NCI-H526 treated with DMSO at 0.1 percent for 48 hours (cell line): ENCODE data around the gene BOD1.

Experiments used
- DNase-seq: peaks from one replicate; lab custom pipeline; 2025; lab: John Stamatoyannopoulos, UW

Gene BOD1

DNA sequence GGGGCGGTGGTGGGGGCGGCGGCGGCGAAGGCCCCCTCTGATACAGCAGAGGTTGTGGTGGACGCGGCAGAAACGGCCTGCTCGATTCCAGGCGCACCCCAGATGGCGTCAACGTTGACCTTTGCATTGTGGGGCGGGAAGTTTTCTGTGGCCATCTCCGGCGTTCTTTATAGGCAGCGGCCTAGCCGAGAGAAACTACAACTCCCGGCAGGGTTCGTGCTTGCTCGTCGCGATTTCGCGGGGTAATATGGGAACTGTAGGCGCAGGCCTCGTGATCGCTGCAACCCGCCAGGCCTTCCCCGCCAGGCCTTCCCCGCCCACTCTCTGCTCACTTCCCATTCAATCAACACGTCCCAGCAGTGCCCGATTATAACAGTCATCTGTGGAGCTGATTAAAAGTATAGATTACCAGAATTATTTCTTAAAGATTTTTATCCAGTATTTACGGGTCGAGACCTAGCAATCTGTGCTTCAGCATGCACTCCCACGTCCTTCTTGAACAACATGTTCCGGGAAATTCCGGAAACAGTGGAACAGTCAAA is at the start of gene BOD1:
Gene BOD1 (minus strand): TSS at position 74 of the 542 bp plus-strand sequence. CDS start 214 bp downstream, outside the sequence.
- DNase-seq = peak; percentile 93

DNA sequence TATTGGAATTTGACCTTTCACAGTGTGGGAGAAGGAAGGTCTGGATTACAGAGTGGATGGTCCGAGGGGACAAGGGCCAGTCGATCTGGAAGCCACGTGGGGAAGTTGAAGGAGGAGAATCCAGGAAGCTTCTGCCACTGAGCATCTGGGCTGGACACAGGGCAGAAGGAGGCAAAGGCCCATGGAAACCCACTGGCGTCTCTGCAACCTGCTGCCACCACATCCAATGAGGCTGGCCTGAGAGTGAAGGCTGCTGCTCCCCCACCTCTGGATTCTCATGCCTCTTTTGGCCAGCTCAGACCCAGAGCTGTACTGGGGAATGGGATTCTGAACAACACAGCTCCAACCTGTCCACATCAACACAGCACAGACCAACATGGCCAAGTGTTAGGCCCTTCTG is 48.9 kb upstream of the BOD1 start:
- no peak for DNase-seq

DNA sequence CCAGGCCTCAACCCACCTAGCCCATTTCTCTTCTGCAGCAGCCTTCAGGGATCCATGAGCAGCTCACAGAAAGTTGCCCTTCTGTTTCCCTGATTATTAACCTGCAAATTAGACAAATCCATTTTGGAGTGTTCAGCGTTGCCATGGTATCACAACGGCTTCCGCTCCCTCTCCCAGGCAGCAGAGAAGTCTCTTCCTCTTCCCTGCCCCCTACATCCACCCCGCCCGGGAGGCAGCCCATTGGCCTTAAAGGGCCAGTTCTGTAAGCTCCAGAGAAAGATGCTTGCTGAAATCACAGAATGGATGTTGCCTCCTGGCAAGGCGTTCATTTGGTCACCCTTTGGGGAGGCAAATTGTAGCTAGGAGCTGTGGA is 47.7 kb upstream of the BOD1 start:
- no peak for DNase-seq

DNA sequence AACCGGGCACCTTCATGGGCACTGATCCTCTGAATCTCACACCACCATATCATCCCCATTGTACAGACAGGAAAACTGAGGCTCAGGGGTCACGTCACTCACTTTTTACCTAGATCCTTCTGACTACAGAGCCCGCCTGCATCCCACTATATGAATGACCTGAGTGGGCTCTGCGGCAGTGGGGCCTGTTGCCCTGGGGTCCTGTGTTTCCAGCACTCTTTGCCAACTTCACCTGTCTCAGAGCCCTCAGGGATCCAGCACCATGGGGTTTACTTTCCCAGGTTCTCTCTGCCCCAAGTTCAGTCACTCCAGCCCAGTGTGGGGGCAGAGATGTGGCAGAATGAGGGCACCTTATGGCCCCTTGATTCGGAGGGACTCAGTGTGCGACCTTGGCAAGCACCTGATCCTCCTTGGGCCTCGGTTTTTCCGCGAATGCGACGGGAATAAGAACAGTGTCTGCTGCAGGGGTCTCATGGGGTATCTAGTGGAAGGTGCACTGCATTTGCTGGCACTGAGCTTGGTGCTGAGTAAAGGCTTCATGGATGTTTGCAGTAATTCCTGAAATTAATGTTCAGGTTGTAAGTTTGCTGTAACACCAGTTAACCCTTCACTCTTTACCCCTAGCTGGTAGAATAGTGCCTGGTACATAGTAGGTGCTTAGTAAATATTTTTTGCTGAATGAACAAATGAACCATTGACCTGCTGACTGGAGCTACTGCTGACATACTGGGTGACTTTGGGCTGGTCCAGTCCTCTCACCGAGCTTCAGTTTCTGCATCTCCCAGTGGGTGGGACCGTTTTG is 47.1 kb upstream of the BOD1 start:
- no peak for DNase-seq

DNA sequence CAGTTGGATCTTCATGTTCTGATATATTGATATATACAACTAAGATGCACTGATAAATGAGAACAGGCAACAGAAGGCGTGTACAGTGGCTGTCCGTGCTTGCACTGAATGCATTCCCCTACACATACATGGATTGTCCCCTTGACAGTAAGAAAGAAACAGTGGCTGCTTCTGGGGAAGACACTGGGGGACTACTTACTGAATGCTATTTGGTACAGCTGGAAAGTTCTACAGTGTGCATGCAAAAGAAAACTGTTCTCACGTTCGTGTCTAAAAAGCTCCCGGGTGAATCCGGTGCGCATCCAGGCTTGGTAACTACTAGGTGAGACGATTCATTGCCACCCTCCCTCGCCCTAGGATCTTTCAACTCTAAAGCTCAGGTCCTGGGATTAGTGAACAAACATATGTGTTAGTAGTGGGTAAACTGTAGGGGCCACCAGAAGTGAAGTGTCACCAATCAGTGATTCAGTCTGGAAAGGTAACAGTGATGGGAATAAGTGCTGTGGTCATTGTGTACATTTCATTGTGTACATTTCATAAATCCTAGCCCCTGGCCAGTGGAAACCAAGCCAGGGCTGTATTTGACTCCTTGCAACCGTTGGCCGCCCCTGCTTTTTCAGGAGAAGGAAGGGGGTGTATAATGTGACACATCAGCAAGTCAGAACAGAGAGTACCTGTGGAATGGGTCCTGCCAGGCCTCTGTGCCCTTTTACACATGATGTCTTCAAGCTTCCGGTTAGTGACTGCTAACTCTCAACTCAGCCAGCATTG is 46.3 kb upstream of the BOD1 start:
- no peak for DNase-seq

DNA sequence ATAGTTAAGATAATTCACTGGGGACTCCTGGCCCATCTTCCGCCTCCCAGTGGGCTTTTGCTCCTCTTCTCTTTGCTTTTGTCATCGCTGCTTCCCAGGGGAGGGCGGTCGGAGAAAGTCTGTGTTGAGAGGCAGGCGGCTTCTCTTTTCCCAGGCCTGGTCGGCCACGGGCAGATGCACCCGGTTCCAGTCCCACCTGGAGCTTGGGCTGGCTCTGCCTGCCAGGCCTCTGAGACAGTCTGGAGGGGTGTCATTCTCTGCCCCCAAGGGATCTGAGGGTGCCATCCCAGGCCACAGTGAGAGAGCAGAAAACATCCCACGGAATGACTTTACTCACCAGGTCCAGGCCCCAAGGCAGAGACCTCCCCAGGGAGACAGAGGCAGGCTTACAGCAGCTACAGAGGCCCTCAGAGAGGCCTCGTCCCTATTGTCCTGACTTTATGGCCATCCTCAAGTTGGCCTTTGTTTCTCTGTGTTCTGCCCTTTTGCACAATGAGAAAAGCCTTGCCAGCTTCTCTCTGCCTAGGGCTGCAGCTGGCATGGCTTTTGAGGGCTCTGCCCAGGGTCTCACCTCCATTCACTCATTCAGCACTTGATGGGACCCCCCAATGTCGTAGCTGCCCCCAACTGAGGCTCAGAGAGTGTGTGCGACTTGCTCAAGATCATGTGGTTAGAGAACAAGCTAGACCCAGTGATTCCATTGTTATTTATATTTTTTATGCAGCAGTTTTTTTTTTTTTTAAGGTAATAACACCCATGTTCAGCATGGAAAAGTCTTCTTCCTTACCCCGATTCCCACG is 44.2 kb upstream of the BOD1 start:
- no peak for DNase-seq

DNA sequence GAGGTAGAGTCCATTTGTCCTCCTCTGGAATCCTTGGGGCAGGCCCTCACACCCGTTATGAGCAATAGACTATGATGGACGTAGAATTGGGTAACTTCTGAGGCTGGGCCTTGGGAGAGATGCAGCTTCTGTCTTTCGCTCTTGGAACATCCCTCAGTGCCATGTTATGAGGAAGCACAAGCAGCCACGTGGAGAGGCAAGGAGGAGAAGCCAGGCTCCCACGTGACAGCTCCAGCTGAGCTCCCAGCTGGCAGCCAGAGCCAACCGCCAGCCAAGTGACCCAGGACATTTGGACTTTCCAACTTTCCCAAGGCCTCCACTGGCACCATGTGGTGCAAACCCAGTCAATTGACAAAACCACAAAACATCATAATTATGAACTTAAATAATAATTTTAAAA is 43.0 kb upstream of the BOD1 start:
- no peak for DNase-seq

DNA sequence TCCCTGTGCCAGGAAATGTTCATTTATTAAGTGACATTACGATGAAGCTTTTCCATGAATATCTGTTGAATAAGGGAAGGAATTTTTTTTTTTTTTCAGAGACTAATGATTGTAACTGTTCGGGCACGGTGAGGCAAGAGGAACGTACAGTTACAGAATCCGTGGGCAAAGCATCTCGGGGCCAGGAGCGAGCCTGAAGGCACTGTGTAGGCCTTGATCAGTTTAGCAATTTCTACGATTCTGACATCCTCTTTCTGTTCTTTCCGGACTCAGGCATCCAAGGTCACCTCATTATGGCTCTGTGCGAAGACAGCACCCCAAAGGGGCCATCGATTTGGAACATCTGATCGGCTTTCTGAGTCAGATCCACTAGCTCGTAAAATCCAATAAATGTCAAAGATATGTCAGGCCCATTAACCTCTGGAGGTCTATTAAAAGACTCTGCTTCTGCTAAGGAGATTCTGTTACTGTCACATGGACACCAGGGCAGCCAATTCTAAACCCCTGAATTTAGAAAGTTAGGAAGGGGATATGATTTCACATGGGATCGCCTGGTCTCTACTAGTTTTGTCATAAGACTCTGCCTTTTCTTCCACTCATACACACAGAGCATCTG is 41.4 kb upstream of the BOD1 start:
- no peak for DNase-seq

DNA sequence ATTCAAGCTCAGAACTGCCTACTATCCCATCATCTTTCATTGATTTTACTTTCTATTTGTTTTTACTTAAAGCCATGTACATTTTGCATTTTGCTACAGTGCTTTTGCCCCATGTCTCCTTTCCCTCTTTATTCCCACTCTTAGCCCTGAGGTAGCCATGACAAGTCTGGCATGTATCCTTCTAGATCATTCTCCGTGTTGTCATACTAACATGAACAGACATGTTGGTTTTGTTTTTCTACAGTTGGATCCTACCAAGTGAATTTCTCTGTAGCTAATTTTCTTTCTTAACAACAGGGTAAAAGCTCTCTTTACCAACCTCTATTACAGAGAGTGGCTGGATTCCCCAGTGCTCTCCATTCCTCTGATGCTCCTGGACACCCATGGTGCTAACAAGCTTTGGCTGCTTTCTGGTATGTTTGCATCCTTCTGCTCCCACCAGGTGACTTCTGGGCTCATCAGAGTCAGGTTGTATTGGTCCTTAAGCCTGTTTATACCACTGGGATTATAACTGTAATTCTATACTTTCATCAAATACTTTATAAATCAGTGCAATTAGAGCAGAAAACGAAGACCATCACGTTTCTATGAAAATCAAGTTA is 38.8 kb upstream of the BOD1 start:
- no peak for DNase-seq

DNA sequence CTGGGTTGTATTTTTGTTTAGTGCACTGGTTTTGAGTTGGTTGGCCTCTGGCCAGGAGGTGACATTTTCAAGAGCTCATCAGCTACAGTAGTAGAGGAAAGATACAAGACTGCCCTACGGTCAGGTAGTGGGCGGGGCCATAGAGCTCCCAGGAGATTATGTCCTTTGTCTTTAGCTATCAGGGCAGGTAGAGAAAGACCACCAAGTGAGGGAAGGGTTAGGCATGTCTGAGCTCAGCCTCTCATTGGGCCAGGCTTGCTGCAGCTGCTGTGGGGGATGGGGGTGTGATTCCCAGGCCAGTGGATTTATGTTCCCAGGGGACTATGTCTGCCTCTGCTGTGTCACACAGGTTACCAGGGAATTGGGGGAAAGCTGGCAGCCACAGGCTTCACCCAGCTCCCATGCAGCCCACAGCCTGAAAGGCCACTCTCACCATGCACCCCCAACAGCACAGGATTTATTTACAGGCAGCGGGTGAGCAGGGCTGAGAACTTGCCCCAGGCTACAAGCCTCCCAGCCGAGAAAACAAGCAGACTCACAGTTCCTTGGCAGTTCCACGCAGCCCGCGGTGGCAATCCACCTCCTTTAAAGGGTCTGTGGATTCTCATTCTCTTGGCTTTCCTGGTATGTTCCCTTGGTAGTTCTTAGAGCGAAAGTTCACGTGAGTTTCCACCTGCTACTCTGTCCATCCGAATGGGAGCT is 37.5 kb upstream of the BOD1 start:
- no peak for DNase-seq

DNA sequence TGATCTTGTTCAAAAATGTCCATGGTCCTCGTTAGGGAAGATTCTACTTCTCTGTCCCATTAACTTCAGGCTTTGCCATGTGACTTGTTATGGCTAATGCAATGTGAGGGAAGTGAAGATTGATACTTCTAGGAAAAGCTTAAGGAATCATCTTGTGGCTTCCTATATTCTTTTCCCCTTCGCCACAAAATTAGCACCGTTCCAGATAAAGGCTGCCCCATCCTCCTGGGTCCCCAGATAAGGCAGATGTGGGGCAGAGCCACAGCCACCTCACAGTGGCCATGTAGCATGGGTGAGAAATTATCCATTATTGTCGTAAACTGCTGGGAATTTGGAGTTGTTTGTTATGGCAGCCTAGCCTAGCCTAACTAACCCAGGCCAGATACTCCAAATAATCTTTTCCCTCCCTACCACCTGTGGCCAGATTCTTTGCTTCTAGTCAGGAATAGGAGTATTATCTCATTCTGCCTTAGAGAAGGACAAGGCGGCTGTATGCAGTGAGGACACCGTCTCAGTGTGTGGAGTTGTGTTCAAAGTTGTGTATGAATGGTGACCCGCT is 31.9 kb upstream of the BOD1 start:
- no peak for DNase-seq

DNA sequence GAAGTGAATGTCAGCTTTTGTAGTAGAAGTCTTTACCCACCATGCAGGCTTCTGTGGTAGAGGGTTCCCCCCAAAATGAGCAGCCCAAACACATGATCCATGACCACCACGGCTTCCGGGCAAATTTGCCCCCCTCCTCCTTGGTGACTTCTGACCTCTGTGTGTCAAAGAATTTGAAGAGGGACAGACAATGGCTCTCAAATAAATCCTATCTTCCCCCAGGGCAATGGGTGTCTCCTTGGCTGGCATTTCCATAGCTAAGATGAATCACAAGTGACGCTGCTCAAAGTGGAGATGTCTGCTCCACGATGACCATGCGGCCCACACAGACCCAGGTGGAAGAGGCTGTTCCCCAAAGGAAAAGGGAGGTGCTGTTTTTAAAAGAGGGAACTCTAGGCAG is 30.2 kb upstream of the BOD1 start:
- no peak for DNase-seq

DNA sequence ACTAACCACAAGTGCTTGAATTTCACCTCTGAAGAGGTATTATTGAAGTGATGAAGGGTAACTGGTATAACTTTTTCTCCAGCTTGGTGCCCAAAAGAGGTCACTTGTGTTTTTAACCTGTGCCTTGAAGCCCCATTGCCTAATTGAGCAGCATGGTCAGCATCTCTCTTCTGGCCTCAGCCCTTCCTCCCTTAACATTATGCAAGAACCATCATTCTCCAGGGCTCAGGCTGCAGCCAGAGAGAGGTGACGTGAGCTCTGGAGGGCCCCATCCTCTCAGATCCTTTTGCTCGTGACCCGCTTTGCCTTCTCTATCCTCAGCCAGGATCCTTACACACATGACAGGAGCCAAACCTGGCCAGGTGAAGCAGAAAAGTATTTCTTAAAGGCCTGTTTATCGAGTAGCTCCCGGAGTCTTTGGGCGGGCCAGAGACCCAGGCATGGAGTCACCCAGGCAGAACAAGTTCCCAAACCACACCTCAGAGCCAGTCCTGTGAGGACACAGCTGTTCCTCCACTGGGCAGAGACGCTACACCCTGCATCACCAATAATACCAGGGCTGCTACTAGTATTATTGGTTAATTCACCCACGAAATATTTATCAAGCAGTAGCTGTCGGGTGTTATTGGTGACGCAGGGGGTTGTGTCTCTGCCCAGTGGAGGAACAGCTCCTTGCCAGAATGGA is 29.6 kb upstream of the BOD1 start:
- no peak for DNase-seq

DNA sequence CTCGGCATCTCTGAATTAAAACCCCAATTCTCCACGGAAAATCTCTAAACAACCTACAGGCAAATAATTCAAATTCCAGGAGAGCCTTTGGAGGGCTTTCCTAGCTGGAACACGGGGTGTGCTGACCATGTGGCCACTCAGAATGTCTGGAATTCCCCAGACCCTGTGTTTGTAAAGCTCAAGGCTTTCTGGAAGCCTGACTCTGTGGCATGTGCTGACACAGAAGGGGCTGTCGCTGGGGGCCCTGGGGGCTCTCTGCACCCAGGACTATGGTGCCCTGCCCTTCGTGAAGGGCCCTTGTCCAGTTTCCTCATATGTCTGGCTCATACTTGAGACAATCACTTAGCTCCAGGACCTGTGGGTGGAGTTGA is 29.0 kb upstream of the BOD1 start:
- no peak for DNase-seq

DNA sequence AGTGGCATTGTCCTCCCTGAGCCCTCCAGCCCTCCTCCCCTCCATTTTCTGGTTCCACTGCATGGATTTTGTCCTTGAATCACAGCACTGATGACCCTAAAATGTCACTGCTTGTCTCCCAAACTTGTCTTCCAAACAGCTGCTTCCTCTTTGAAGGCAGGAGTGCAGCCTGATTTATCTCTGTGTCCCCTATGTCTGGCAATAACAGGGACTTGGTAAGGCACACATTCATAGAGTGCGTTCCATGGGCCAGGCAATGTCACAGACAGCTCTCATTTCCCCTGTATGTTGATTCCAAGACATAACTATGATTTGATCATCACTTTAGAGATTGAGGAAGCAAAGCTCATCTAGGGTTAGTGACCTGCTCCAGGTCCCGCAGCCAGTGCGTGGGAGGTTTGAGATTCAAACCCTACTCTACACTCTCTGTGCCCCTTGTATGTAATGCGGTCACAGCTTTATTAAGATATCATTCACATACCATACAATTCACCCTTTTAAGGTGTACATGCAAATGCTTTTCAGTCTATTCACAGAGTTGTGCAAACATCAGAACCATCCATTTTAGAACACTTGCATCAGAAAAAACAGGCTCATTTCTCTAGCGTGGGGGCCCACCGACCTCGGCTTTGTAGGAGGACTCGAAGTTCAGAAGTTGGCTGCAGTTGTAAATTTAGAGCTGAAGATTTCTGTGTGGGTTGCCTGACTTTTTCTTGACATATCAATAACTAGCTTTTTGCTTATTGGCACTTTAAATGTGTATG is 28.4 kb upstream of the BOD1 start:
- no peak for DNase-seq

DNA sequence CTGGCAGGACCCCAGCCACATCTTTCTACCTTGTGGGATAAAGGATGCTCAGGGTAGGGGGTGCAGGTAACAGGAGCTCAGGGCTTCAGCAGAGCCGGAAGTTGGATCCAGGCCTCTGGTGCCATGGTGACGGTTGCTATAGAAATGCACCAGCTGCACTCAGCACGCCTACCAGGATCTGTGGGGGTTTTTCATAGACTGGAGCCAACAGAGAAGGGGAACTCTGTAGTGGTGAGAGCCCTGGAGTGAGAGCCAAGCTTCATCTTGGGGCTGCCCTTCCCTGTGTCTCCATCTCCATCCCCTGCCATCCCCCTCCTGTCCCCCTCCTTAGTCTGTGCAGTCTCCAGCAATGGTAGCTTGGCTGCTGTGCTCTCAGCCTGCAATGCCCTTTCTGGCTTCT is 27.5 kb upstream of the BOD1 start:
- peak; percentile 64 for DNase-seq

DNA sequence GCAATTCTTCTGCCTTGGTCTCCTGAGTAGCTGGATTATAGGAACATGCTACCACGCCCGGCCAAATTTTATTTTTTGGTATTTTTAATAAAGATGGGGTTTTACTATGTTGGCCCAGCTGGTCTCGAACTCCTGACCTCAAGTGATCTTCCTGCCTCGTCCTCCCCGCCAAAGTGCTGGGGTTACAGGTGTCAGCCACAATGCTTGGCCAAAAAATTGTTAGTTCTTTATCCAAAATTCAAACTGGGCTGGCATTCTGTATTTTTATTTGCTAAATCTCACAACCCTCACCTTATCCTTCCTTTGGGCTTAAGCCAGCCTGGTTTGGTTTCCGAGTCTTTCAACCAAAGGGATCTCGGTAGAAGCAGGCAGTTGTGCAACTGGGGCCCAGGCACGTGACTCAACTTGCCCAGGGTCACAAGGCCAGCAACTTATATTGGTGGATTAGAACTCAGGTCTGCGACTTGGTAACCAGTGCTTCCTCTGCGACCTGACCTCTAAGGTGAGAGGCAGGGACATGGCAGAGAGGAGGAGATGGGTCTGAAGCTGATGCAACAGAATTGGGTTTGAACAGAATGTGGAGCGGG is 26.5 kb upstream of the BOD1 start:
- DNase-seq = no peak

DNA sequence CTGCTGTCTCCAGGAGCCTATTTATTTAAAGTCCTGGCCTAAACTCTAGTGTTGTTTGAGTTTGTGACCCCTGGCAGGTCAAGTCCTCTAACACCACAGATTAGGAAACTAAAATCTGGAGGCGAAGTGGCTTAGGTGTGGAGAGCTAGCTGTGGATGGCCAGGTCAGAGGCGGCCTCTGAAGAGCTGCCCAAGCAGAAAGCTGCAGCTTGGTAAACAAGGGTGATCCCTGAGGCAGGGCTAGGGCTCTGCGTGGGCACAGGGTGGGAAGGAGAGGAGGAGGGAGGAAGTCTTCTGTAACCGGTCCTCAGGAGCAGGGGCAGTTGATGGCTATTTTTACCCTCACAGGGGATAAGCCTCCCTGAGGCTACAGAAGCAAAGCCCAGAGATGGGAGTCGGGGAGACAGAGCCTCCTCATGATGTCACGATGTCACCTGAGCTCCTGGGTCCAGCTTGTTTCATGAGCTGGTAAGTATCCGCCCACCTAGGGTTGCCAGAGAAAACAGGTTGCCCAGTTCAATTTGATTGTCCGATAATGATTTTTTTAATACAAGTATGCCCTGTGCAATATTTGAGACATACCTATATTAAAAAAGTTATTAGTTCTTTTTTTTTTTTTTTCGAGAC is 25.9 kb upstream of the BOD1 start:
- no peak for DNase-seq
